Endothelial cell of hepatic sinusoid (primary cell): ENCODE data around the gene NLRP9.

ENCODE experiments used
- in situ Hi-C: cut with HindIII; loops from 2 replicates; pipeline ENCODE4 v1.10.0; 2017; ENCODE audit warnings: low sequenced_read_pairs

Gene NLRP9

DNA sequence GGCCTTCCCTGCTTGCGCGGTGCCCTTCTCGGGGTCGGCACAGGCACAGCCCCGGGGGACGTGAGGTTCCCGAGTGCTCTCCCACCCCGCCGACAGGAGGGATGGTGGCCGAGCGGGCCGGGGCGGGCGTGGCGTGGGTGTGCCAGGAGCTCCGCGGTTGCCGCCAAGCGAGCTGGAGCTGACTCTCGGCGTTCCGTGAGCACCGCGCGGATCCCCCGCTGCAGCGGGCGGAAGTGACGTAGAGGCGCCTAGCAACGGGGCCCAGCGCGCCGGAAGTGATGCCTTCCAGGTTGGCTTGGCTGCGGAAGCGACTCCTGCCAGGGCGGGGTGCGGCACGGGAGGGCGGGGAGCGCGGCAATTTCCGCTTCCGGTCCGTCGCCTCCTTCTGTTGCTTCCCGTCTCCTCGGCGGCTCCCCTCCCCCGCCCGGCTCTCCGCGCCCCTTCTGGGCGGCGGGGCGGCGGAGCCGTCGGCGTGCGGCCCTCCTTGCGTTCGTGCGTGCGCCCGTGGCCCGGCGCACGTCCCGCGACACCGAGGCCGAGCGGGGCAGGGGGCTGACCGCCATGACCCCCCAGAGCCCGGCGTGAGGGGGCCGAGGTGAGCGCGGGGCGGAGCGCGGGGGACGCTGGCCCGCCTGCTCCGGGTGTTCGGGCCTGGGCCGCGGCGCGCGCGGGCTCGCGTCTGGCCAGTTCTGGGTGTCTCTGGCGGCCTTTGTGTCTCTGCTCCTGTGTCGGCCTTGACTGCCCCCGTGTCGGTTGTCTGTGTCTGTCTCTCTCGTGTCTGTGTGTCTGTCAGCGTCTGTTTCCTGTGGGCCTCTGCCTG, 63.2 kb downstream of the NLRP9 start, which contains the start of gene EPN1:
EPN1 (plus strand) TSS at position 386 of the 820 bp plus-strand sequence. CDS start 3,402 bp downstream, outside the sequence.
- in situ Hi-C loops: no loop called here

DNA sequence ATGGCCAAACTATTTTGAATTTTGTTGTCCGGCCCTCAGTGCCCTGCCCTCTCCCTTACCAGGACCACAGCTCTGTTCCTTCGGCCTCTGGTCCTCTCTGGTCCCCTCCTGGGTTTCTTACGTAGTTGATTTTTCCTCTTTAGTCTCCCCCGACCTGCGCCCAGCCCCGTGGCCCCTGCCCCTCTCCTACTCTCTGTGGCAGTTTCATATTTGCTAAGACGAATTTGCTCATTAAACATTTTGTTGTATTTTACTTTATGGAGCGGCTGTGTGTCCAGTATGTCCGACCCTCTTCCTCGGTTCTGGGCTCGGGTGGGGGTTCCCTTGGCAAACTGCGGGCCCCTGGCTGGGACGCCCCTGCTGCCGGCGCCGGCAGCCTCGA, 63.8 kb downstream of the NLRP9 start:
- in situ Hi-C loops: no loop called here

DNA sequence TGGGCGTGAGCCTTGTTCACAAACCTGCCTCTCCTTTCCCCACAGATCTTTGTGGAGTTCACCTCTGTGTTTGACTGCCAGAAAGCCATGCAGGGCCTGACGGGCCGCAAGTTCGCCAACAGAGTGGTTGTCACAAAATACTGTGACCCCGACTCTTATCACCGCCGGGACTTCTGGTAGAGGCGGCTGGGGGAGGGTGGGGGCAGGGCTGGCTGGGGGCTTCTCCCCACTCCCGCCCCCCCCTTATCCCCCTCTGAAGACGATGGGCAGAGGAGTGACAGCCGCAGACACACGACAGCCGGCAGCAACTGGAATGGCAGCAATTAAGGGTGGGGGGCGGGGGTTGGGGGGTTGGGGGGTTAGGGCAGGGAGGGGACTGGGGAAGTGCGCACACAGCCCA, 64.3 kb downstream of the NLRP9 start:
- in situ Hi-C loops: no loop called here

GRCh38 chr19:55673465-55673864, 64.7 kb downstream of the NLRP9 start:
- in situ Hi-C loops: no loop called here

GRCh38 chr19:55672418-55672817, 65.8 kb downstream of the NLRP9 start:
- in situ Hi-C loops: no loop called here

DNA sequence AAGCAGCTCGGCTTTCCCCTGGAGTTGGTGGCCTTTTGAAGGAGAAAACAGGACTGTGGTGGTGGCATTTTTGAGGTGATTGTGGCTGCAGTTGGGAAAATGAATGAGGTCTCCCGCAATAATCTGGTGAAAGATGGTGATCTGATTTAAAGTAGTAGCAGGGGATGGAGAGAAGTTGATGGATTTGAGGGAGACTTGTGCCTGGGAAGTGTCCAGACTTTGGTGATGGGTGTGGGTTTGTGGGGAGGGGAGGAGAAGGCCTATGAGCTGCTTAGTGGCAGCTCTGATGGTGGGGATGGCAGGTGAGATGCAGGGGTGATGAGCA, 67.2 kb downstream of the NLRP9 start:
- in situ Hi-C loops: no loop called here

DNA sequence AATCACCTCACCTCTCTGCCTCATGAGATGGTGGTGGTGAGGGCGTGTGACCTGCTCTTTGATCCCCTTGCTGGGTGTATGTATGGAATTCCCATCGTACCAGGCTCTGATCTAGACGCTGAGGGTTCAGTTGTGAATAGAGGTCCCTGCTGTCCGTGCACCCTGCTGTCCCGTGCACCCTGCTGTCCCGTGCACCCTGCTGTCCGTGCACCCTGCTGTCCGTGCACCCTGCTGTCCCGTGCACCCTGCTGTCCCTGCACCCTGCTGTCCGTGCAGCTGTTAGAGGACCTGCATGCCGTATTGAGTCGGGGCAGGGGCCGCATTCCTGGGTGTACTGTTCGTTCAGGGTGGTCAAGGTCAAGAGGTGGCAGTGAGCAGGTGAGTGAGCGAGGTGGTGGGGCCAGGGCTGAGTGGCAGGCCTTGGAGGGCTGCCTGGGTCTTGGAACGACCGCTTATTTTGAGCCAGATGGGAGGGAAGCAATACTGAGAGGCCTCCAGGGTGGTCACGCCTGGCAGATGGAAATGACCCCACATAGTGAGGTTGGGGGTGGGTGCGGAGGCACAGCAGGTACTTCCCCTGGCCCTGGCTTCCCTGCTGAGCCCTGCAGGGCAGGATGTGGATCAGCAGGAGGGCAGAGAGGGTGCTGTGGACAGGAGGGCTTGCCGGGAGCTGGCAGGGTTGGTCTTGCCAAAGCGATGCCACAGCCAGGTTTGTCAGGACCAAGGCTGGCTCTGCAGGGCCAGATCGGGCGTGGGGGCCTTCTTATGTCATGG, 67.7 kb downstream of the NLRP9 start:
- in situ Hi-C loops: no loop called here

DNA sequence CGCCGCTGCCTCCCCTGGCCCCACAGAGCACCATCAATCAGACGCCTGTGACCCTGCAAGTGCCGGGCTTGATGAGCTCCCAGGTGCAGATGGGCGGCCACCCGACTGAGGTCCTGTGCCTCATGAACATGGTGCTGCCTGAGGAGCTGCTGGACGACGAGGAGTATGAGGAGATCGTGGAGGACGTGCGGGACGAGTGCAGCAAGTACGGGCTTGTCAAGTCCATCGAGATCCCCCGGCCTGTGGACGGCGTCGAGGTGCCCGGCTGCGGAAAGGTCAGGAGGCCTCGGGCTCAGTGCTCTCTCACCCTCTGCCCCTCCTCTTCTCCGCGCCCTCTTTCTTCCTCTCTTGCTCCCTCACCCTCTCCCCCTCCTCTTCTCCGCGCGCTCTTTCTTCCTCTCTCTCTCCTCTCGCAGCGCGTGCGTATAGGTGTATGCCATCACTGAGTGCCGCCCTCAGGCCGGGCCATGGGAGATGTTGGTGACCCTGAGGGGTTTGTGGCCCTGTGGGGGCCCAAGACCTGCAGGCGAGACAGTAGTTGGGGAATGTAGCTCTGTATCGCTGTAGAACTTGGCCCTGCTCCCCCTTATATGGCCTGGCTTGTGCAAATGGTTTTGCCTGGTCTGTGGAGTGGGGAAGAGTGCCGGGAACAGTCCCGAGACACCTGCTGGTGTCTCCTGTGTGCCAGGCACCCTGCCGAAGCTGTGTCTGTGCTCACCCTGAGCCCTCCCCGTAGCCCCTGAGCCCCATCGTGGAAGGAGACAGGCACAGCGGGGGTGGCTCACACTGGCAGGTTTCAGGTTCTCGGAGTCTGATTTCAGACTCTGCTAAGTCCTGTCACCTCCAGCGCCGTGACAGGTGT, 68.6 kb downstream of the NLRP9 start:
- in situ Hi-C loops: no loop called here

DNA sequence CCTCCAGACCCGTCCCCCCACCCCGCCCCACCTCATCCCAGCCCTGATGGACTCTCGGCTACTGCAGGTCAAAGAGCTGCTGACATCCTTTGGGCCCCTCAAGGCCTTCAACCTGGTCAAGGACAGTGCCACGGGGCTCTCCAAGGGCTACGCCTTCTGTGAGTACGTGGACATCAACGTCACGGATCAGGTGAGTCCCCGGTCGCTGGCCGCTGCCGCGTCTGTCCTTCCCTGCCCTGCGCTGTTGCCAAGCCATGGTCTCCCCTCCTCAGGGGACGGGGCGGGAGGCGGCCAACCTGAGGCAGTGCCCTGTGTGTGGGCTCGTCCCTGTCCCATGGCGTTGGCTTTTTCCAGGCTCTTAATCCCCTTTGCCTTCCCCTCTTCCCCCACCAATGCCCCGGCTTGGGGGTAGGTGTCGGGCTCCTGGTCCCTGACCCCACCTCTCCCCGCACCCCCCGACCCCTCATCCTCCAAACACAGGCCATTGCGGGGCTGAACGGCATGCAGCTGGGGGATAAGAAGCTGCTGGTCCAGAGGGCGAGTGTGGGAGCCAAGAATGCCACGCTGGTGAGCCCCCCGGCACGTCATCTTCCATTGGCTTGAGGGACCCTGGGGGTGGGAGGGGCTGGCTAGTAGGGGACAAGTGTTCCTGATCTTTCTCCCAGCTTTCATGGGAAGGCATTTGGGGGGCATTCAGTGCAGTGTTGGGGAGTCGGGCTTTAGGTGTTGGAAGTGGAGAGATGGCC, 69.4 kb downstream of the NLRP9 start:
- in situ Hi-C loops: no loop called here

DNA sequence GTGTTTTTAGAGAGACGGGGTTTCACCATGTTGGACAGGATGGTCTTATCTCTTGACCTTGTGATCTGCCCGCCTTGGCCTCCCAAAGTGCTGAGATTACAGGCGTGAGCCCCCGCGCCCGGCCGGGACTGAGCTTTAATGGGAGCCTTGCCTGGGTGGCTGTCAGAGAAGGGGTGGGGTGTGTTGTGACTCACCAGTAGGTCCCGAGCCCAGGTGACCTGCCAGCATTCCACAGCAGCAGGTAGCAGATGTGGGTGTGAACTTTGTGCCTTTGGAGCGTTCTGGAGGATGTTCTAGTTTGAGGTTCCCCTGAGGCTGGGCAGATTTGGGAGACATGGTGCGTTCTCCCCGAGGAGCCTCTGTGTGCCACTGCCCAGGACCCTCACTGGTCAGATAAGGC, 70.2 kb downstream of the NLRP9 start:
- in situ Hi-C loops: no loop called here

DNA sequence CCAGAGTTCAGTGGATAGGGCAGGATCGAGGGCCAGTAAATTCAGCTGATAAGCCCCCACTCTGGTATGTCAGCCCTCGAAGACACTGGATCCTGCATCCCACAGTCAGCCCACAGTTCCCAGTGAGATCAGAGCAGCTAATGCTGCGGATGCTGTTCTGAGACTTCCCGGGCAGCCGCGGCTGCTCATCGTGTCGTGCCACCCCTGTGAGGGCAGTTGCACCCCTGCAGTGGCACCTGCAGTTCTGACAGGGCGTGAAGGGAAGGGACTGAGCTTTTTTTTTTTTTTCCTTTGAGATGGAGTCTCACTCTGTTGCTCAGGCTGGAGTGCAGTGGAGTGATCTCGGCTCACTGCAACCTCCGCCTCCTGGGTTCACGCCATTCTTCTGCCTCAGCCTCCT, 70.7 kb downstream of the NLRP9 start:
- in situ Hi-C loops: no loop called here

GRCh38 chr19:55667006-55667381, 71.2 kb downstream of the NLRP9 start:
- in situ Hi-C loops: no loop called here

- in situ Hi-C loops: no loop called here
These were observed 71.7 kb downstream of the NLRP9 start for GRCh38 chr19:55666343-55667005.

GRCh38 chr19:55663846-55664536, 74.2 kb downstream of the NLRP9 start:
- in situ Hi-C loops: no loop called here

DNA sequence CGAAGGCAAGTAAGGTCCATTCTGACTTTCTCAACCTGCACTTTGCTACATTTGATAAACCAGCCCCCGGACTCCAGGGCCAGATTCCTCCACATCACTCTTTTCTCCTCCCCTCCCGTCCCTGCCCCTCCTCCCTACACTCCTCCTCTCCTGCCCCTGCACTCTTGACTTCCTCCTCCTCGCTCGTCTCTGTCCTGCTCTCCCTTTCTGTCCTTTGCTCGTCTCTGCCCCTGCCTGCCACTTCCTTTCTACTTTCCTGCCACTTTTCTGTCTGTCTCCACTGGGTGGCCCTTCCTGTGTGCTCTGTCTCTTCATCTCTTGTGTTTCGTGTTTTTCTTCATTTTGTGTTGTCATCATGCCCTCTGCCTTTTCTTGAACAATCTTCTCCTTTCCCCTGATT, 76.4 kb downstream of the NLRP9 start:
- in situ Hi-C loops: no loop called here

DNA sequence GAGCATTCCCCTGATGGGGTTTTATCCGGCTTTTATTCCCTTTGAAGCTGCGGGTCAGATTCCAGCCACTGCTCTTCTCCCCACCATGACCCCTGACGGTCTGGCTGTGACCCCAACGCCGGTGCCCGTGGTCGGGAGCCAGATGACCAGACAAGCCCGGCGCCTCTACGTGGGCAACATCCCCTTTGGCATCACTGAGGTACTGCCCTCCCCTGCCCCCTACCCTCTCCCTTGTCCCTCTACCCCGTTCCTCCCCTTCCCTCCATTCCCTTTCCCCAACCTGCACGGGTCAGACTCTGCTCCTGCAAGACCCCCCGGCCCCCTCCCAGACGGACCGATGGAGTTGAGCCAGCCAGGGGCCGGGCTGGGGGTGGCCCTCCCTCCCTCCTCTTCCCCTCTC, 77.2 kb downstream of the NLRP9 start:
- in situ Hi-C loops: no loop called here

DNA sequence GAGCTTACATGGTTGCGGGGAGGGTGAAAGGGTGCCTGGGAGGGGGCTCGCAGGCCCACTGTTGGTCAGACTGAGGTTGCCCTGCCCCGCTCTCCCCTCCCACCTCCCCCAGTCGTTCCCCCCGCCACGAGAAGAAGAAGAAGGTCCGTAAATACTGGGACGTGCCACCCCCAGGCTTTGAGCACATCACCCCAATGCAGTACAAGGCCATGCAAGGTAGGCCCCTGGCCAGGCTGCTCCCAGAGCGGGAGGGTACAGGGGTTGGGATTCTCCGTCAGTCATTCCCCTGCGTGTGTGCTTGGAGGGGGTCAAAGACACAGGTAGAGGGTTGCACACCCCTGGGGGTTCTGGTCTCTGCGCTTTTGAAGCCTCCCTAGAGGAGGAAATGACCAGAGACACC, 77.8 kb downstream of the NLRP9 start:
- in situ Hi-C loops: no loop called here

DNA sequence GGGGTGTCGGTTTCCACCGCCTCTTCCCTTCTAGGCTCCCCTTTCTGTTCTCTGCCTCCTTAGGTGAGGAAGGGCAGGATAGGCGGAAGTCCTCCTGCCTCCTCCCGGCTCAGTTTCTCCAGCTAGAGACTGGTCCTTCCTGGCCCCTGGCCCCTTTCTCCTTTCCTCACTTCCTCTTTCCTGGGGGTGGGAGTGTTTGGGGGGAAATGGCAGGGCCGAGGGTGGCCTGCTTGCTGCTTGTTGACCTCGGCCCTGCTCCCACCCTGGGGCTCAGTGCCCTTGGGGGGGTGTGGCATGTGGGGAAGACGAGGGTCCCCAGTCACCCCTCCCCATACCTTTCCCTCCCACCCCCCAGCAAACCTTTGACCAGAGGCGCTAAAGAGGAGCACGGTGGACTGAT, 78.4 kb downstream of the NLRP9 start:
- in situ Hi-C loops: no loop called here

- in situ Hi-C loops: no loop called here
These were observed 79.2 kb downstream of the NLRP9 start for GRCh38 chr19:55658846-55659459.
